Stimulated activated CD4-positive, alpha-beta T cell treated with anti-CD3 and anti-CD28 coated beads, Interleukin-15, amount 100 ng/mL, for 48 hours (primary cell): ENCODE data around the gene RAC3.
A peak's percentile ranks its signal among the peaks of the same experiment; 100 is the strongest.

Experiments
- DNase-seq, 2 donors: peaks; one replicate each; pipeline ENCODE4 v3.0.0-alpha.2; 2020; ENCODE audit warnings: low read depth in 2 of 2

The RAC3 gene

GRCh38 chr17:82012640-82013295, 18.7 kb upstream of the RAC3 start:
- no peak for DNase-seq

- no peak for DNase-seq
These were observed 18.1 kb upstream of the RAC3 start for GRCh38 chr17:82013341-82013740.

GRCh38 chr17:82013772-82014321, 17.6 kb upstream of the RAC3 start:
- DNase-seq = no peak

- DNase-seq = no peak
These were observed 17.0 kb upstream of the RAC3 start for GRCh38 chr17:82014432-82014831.

GRCh38 chr17:82014971-82015310, 16.5 kb upstream of the RAC3 start:
- DNase-seq = no peak

- DNase-seq = no peak
These were observed 16.0 kb upstream of the RAC3 start for GRCh38 chr17:82015311-82015971.

- DNase-seq = no peak
These were observed 15.2 kb upstream of the RAC3 start for GRCh38 chr17:82016061-82016874.

GRCh38 chr17:82016875-82017459, 14.5 kb upstream of the RAC3 start:
- DNase-seq = no peak

GRCh38 chr17:82017612-82018151, 13.8 kb upstream of the RAC3 start:
- DNase-seq = no peak

GRCh38 chr17:82018152-82018988, 13.1 kb upstream of the RAC3 start:
- DNase-seq = no peak

- no peak for DNase-seq
These were observed 12.3 kb upstream of the RAC3 start for GRCh38 chr17:82018989-82019689.

GRCh38 chr17:82019690-82020571, 11.5 kb upstream of the RAC3 start:
- DNase-seq = peak in 1 of 2 donors; percentile 55

- DNase-seq = no peak
These were observed 10.8 kb upstream of the RAC3 start for GRCh38 chr17:82020572-82021106.

GRCh38 chr17:82021107-82021899, 10.2 kb upstream of the RAC3 start:
- peak in 1 of 2 donors; percentile 59 for DNase-seq

- no peak for DNase-seq
These were observed 9.6 kb upstream of the RAC3 start for GRCh38 chr17:82021900-82022309.

GRCh38 chr17:82022310-82022980, 9.0 kb upstream of the RAC3 start, which contains the start of gene CENPX:
Gene CENPX, minus strand, starts transcription at chr17:82022878. Its CDS starts 17 bp downstream, at chr17:82022861.
- no peak for DNase-seq

GRCh38 chr17:82022981-82023446, 8.5 kb upstream of the RAC3 start, which contains the start of gene LRRC45:
Gene LRRC45, plus strand, starts transcription at chr17:82023305. Its CDS starts 339 bp downstream, at chr17:82023644.
- peak; percentile 100 for DNase-seq
